ACC112 (cell line): ENCODE measurements around the gene CDC45.
A peak's percentile ranks its signal among the peaks of the same experiment; 100 is the strongest.
"Not testable (repeated sequence)": the region's sequence is repeated elsewhere in the genome, so short reads cannot be mapped to it uniquely, and the experiment has no call there.

Experiments
- H2AFZ ChIP-seq: fragments of 200-600 bp; sonication (generic); one replicate; pipeline ENCODE4 v1.6.0; 2017; ENCODE audit warnings: antibody characterized with exemption, low read length; ENCODE audit not compliant: unreplicated experiment
- H3K27ac ChIP-seq: fragments of 200-600 bp; sonication (generic); 2 replicates; pipeline ENCODE4 v1.5.1; 2014; ENCODE audit warnings: low read depth, mild to moderate bottlenecking, antibody characterized with exemption, low read length, moderate library complexity
- H3K27me3 ChIP-seq: fragments of 200-600 bp; sonication (generic); 2 replicates; pipeline ENCODE4 v1.6.1; 2014; ENCODE audit warnings: mild to moderate bottlenecking, antibody characterized with exemption, low read length, moderate library complexity, mixed read lengths; ENCODE audit not compliant: insufficient read depth
- H3K36me3 ChIP-seq: fragments of 200-600 bp; sonication (generic); 2 replicates; pipeline ENCODE4 v1.6.1; 2016; ENCODE audit warnings: mild to moderate bottlenecking, antibody characterized with exemption, low read length, moderate library complexity, mixed read lengths; ENCODE audit not compliant: insufficient read depth
- H3K4me1 ChIP-seq: fragments of 200-600 bp; sonication (generic); one replicate; pipeline ENCODE4 v1.6.1; 2016; ENCODE audit warnings: low read length, mixed read lengths; ENCODE audit not compliant: insufficient read depth, unreplicated experiment, control insufficient read depth
- H3K4me3 ChIP-seq: fragments of 200-600 bp; sonication (generic); 2 replicates; pipeline ENCODE4 v1.5.1; 2014; ENCODE audit warnings: mild to moderate bottlenecking, low read depth, low read length
- H3K79me2 ChIP-seq: fragments of 200-600 bp; sonication (generic); one replicate; pipeline ENCODE4 v1.6.0; 2016; ENCODE audit warnings: low read length; ENCODE audit not compliant: control insufficient read depth, unreplicated experiment, insufficient read depth

The CDC45 gene, protein sequence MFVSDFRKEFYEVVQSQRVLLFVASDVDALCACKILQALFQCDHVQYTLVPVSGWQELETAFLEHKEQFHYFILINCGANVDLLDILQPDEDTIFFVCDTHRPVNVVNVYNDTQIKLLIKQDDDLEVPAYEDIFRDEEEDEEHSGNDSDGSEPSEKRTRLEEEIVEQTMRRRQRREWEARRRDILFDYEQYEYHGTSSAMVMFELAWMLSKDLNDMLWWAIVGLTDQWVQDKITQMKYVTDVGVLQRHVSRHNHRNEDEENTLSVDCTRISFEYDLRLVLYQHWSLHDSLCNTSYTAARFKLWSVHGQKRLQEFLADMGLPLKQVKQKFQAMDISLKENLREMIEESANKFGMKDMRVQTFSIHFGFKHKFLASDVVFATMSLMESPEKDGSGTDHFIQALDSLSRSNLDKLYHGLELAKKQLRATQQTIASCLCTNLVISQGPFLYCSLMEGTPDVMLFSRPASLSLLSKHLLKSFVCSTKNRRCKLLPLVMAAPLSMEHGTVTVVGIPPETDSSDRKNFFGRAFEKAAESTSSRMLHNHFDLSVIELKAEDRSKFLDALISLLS

DNA sequence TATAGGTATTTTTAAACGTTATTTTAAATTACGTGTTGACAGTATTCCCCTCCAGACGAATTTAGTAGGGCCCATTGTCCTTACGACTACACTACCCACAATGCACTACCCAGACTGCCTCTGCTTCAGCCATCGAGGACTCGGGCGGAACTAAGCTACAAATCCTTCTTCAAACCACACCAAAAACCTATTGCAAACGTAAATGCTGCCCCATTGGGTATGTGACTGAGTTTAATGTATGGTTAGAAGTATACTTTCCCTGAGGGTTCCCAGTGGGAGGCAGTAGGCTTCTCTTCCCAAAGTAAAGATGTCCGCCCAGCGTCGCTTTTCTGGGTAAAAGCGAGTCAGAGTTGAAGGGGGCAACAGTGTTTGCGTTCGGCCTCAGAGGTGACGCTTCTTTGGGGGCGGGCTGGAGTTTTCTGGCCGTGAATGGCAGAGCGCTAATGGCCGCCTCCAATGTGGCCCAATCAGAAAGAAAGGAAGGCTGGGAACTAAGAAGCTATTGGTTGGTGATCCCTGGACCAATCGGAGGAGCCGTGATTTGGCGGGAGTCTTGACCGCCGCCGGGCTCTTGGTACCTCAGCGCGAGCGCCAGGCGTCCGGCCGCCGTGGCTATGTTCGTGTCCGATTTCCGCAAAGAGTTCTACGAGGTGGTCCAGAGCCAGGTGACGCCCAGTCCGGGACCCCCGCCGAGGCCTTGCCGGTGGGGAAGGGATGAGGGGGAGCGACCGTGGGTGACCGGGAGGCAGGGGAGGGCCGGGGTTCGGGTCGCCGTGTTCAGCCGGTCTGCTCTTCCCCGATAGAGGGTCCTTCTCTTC, at the start of gene CDC45:
CDC45 (plus strand) TSS at position 566 of the 818 bp plus-strand sequence; CDS start at position 615, 49 bp downstream.
- Histone ChIP-seq H3K27ac (peak within 1 kb of the TSS; percentile 93), H3K4me1 (peaks cover 40% of the 10 kb centered on the region), H3K4me3 (peak within 1 kb of the TSS; percentile 97), H3K27me3 (no peaks in the 10 kb centered on the region), H3K79me2 (peaks cover 52% of the 10 kb centered on the region), H3K36me3 (no peaks in the 10 kb centered on the region), H2AFZ (peak within 1 kb of the TSS; percentile 35)

DNA sequence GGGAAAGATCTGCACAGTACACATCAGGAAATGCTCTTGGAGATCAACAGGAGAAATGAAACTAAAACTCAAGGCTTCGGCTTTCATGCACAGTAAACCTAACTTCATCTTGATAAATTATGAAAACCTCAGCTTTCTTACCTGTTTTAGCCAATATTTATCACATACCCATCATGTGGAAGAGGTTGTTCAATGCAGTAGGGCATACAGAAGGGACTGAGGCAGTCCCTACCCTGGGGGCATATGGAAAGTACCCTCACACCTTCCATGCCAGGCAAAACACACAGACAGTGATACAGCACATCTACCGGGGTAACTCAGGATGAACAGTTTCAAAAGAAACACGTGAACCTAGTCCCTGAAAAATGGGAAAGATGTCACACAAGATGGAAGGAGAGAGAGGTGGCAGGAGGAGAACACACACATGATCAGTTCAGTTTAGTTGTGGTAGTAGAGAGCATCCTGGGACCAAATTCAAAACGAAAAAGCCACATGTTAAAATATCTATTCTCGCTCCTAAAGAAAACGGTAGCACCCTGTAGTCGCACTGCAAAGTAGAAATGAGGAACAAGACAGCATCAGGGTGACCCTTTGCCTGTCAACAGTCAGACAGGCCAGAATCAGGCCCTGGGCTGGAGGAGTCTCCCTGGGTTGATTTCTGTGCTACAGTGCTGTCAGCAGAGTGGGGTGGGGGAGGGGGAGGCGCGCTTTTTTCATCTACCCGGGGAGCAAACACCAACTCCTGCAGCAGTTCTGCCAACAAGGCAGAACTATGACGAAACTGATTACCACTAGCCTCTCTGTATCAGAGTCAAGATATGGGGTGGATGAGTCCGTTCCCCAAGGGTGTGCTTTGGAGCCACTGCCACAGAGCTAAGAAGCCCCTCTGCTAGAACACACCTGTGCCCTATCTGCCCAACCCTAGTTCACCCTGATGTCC, 49.5 kb upstream of the CDC45 start:
- Histone ChIP-seq H3K4me1 (peaks cover 5% of the 10 kb centered on the region), H2AFZ (no peak overlapping the region), H3K79me2 (peaks cover 58% of the 10 kb centered on the region), H3K27ac (peak overlapping the region; percentile 61), H3K27me3 (no peaks in the 10 kb centered on the region), H3K36me3 (no peaks in the 10 kb centered on the region; the same call in 1 of the 2 replicates), H3K4me3 (peak overlapping the region; percentile 80)

DNA sequence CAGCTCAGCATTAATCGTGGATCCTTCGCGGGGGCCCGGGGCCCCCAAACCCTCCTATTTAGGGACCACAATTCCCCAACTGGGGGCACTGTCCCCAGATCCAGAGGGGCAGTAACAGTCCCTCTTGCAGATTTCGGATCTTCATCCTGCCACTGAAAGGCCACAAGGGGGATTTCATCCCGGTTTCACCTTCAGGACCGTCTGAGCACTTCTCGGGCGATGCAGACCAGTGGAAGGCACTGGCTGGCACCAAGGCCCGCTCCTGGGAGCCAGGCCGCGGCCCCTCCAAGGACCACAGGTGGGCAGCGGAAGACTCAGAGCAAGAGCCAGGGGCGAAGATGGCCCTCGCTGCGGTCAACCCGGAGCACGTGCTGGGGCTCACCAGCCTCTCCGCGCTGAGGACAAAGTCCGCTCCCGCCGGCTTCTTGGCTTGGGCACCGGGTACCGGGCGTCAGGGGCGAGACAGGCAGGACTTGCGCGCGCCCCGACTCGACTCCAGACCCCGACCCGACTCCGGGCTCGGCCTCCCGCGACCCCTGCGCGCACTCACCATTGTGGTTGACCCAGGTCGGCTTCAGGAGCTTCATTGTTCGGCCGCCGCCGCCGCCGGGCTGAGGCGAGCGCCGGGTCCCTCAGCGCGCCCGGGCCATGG, 48.7 kb upstream of the CDC45 start:
- Histone ChIP-seq H3K4me1 (peaks cover 5% of the 10 kb centered on the region), H3K79me2 (peaks cover 53% of the 10 kb centered on the region), H2AFZ (no peak overlapping the region), H3K36me3 (no peaks in the 10 kb centered on the region; the same call in 1 of the 2 replicates), H3K27me3 (no peaks in the 10 kb centered on the region), H3K4me3 (peak overlapping the region; percentile 80), H3K27ac (peak overlapping the region; percentile 61)

DNA sequence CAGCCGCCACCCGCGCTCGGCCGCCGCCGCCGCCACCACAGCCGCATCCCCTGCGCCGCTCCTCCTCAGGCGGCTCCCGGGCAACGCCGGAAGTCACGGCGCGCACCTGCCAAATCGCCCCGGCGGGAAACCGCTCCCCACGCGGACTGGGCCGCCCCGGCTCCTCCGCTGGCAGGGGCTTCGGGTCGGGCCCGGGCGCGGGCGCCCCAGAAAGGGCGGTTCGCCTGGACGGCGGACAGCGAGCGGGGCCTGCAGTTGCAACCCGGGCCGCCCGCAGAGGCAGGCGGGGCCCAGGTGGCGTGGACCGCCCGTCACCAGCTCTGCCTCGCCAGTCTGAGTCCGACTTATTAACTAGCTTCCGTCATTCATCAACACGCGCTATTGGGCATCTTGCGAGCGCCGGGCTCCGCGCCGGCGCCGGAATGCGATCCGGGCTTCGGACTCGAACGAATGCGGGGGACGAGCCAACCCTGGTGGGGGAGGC, 48.0 kb upstream of the CDC45 start, which contains the start of gene HIRA:
HIRA (minus strand) TSS at position 85 of the 484 bp plus-strand sequence. CDS start 257 bp downstream, outside the sequence.
- Histone ChIP-seq H3K27me3 (no peaks in the 10 kb centered on the region), H3K4me1 (peaks cover 5% of the 10 kb centered on the region), H3K36me3 (no peaks in the 10 kb centered on the region; the same call in 1 of the 2 replicates), H3K4me3 (peak within 1 kb of the TSS; percentile 98), H2AFZ (peak within 1 kb of the TSS; percentile 85), H3K27ac (peak within 1 kb of the TSS; percentile 90), H3K79me2 (peaks cover 46% of the 10 kb centered on the region)

DNA sequence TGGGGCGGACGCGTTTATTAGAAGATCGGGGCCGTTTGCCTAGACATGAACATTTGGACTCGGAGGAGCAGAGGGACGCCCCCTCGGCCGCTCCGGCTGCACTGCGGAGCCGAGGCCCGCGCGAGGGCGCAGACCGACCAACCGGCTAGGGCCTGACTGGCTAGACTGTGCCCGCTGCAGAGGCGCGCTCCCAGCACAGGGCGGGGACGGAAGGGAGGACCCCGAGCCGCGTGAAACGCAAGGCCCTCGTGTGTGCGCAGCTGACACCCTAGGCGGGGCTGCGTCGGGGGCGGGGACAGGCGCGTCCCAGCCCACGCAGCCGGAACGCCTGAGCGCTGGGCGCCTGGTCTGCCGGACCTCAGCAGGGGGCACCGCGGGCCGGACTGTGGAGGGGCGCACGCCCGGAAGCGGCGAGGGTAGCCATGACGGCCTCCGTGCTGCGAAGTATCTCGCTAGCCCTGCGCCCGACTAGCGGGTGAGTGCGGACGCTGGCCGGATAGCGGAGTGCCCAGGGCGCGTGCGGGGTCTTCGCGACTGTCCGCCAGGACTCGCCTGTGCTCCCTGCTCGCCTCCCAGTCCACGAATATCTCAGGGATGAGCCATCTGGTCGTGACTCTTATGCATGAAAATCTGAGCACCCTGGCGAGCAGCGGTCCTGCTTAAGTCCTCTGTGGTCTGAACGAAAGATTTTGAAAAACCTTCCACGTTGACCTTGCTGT, 47.4 kb upstream of the CDC45 start, which contains the start of gene MRPL40:
MRPL40 (plus strand) TSS at position 413 of the 719 bp plus-strand sequence; CDS start at position 423, 10 bp downstream.
- Histone ChIP-seq H3K27me3 (no peaks in the 10 kb centered on the region), H3K4me1 (peaks cover 5% of the 10 kb centered on the region), H3K36me3 (no peaks in the 10 kb centered on the region; the same call in 1 of the 2 replicates), H3K27ac (peak within 1 kb of the TSS; percentile 90), H3K79me2 (peaks cover 40% of the 10 kb centered on the region), H2AFZ (peak within 1 kb of the TSS; percentile 85), H3K4me3 (peak within 1 kb of the TSS; percentile 98)

DNA sequence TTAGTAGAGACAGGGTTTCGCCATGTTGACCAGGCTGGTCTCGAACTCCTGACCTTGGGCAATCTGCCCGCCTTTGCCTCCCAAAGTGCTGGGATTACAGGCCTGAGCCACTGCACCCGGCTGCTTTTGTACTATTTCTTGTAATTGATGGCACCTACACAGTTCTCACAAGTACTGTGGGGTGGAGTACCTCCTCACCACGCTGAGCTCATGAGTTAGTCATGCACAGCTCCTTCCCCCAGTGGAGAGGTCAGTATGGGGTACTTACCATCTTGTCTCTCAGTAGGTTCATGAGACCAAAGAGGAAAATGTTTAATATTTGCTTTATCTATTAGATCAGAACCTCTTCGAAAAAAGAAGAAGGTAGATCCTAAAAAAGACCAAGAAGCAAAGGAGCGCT, 45.3 kb upstream of the CDC45 start:
- Histone ChIP-seq H3K36me3 (no peaks in the 10 kb centered on the region; the same call in 1 of the 2 replicates), H3K4me3 (no peak overlapping the region), H3K79me2 (peaks cover 23% of the 10 kb centered on the region), H2AFZ (no peak overlapping the region), H3K27ac (no peak overlapping the region), H3K27me3 (no peaks in the 10 kb centered on the region), H3K4me1 (peaks cover 3% of the 10 kb centered on the region)

DNA sequence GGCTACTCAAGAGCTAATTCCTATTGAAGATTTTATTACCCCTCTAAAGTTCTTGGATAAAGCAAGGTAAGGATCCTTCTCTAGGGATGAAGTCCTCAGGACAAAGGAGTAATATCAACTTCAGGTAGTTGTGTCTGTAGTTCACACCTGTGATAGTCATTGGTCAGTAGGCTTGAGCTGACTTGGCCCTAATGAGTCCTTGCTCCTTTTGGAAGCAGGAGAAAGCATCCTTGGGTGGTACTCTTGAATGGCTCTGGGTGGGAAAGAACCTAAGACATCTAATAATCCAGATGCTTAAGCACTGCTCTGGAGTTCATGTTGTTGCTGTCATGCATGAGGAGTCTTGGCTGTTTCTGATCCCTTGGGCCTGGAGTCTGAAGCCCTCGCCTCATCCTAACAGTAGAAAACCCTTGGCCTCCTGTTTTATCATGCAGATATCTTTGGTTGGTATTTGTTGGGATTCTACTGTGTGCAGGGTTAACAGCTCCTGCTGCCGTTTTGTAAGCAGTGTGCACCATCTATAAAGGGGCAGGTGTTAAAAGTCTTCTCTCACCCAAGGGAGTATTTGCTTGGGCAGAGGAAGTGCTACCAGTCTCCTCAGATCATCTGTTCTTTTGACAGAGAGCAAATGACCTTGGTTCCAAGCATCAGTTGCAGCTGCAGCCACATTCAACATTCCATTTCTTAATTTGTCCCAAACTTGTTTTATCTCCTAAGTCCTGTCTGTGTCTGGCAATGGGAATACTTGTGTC, 44.7 kb upstream of the CDC45 start:
- Histone ChIP-seq H3K36me3 (no peaks in the 10 kb centered on the region), H3K79me2 (peaks cover 17% of the 10 kb centered on the region), H3K27ac (no peak overlapping the region), H3K4me1 (no peaks in the 10 kb centered on the region), H2AFZ (no peak overlapping the region), H3K4me3 (no peak overlapping the region), H3K27me3 (no peaks in the 10 kb centered on the region)

DNA sequence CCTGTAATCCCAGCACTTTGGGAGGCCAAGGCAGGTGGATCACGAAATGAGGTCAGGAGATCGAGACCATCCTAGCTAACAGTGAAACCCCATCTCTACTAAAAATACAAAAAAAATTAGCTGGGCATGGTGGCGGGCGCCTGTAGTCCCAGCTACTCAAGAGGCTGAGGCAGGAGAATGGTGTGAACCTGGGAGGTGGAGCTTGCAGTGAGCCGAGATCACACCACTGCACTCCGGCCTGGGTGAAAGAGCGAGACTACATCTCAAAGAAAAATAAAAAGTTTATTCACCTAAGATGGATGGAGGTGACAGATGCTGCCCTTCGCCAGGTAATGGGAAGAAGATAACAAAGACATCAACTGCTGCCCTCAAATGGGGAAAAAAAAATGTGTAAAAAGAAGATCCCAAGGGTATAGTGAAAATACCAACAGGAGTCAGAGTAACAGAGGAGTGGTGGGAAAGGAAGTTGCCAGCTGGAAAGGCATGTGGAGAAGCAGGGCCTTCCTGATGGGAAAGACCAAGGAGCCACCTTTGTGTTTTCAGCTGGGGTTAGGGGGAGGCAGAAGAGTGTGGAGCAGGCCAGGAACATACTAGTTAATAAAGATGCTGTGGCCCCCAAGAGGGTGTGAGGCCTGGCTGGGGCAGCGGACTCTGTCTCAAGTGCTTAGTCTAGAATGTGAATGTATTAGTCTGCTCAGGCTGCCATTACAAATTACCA, 43.1 kb upstream of the CDC45 start:
- H3K79me2 ChIP-seq, H3K4me1 ChIP-seq, H3K27ac ChIP-seq, H3K4me3 ChIP-seq, H2AFZ ChIP-seq, H3K27me3 ChIP-seq, H3K36me3 ChIP-seq: not testable (repeated sequence)
